Ectodermal cell (in vitro differentiated cells): ENCODE measurements around the gene EPHA4.

Experiments
- H3K27ac ChIP-seq: 2 replicates; pipeline ENCODE4 v1.7.0; 2013; ENCODE audit warnings: mild to moderate bottlenecking, low read depth, low read length; ENCODE audit not compliant: insufficient read depth, poor library complexity, severe bottlenecking
- H3K27me3 ChIP-seq: 2 replicates; pipeline ENCODE4 v1.7.0; 2013; ENCODE audit warnings: mild to moderate bottlenecking, low read length; ENCODE audit not compliant: insufficient read depth, control insufficient read depth, poor library complexity, severe bottlenecking
- H3K36me3 ChIP-seq: one replicate; pipeline ENCODE4 v1.7.0; 2013; ENCODE audit warnings: low read length; ENCODE audit not compliant: control insufficient read depth, insufficient read depth
- H3K4me1 ChIP-seq: one replicate; pipeline ENCODE4 v1.7.0; 2013; ENCODE audit warnings: low read length; ENCODE audit not compliant: control insufficient read depth, insufficient read depth
- H3K4me3 ChIP-seq: 2 replicates; pipeline ENCODE4 v1.7.0; 2013; ENCODE audit warnings: low read depth, low read length, control low read depth; ENCODE audit not compliant: insufficient read depth
- H3K9me3 ChIP-seq: 2 replicates; pipeline ENCODE4 v1.7.0; 2013; ENCODE audit warnings: mild to moderate bottlenecking, low read length, moderate library complexity; ENCODE audit not compliant: control insufficient read depth
- WGBS, 2 experiments: methylation state at CpG; one replicate each; pipeline ENCODE4 v1.1.7; 2013; ENCODE audit warnings: missing lambda C conversion rate in 2 of 2; 5-methylcytosine and 5-hydroxymethylcytosine counted together

The EPHA4 gene

GRCh38 chr2:221435171-221435570 is 136.9 kb downstream of the EPHA4 start:
- Histone ChIP-seq H3K27ac (no peak overlapping the region), H3K27me3 (no peaks in the 10 kb centered on the region), H3K4me1 (no peaks in the 10 kb centered on the region), H3K36me3 (peaks cover 57% of the 10 kb centered on the region), H3K9me3 (no peaks in the 10 kb centered on the region), H3K4me3 (no peak overlapping the region)
- WGBS, 2 experiments, result 70 to 71% methylated on average over 2 of the region's 2 CpGs

DNA sequence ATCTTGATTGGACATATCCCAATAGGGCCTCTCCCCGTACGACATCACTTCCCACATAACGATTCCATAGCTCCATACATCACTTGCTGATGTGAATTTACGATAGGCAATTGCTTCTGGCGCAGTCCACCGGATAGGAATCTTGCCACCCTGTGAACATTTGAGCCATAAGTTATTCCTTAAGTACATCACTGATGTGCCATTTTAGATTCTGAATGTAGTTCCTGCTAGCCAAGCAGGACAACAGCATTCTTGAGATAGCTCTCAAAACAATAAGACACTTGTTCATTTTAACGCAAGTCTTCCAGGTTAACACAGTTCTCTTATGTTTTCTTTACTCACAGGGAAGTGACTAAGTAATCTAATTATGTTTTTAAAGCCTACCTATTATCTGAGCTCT is 138.0 kb downstream of the EPHA4 start:
- Histone ChIP-seq H3K4me3 (no peak overlapping the region), H3K27me3 (no peaks in the 10 kb centered on the region), H3K27ac (no peak overlapping the region), H3K36me3 (peaks cover 59% of the 10 kb centered on the region), H3K4me1 (no peaks in the 10 kb centered on the region), H3K9me3 (no peaks in the 10 kb centered on the region)
- 94 to 97% methylated on average over 7 of the region's 7 CpGs for WGBS, 2 experiments

- H3K4me1 ChIP-seq, result no peaks in the 10 kb centered on the region
- 79 to 83% methylated on average over 3 of the region's 3 CpGs for WGBS, 2 experiments
- H3K27ac ChIP-seq, result no peak overlapping the region
- H3K9me3 ChIP-seq, result no peaks in the 10 kb centered on the region
- H3K27me3 ChIP-seq, result no peaks in the 10 kb centered on the region
- no peak overlapping the region for H3K4me3 ChIP-seq
- H3K36me3 ChIP-seq, result peaks cover 57% of the 10 kb centered on the region
Observed at GRCh38 chr2:221431477-221431876, 140.6 kb downstream of the EPHA4 start.

- Histone ChIP-seq H3K9me3 (no peaks in the 10 kb centered on the region), H3K4me1 (no peaks in the 10 kb centered on the region), H3K4me3 (no peak overlapping the region), H3K27ac (no peak overlapping the region), H3K27me3 (no peaks in the 10 kb centered on the region), H3K36me3 (peaks cover 58% of the 10 kb centered on the region)
- WGBS, 2 experiments, result 95 to 97% methylated on average over 7 of the region's 7 CpGs
Observed at GRCh38 chr2:221429741-221430491, 142.2 kb downstream of the EPHA4 start.

GRCh38 chr2:221428896-221429295 is 143.2 kb downstream of the EPHA4 start:
- Histone ChIP-seq H3K36me3 (peaks cover 54% of the 10 kb centered on the region), H3K4me3 (no peak overlapping the region), H3K4me1 (no peaks in the 10 kb centered on the region), H3K27ac (no peak overlapping the region), H3K9me3 (no peaks in the 10 kb centered on the region), H3K27me3 (no peaks in the 10 kb centered on the region)
- WGBS, 2 experiments, result 98 to 100% methylated on average over 1 to 2 of the region's 2 CpGs

GRCh38 chr2:221426929-221427328 is 145.2 kb downstream of the EPHA4 start:
- H3K27ac ChIP-seq, result no peak overlapping the region
- no peaks in the 10 kb centered on the region for H3K4me1 ChIP-seq
- 71 to 74% methylated on average over 6 of the region's 6 CpGs for WGBS, 2 experiments
- no peaks in the 10 kb centered on the region for H3K9me3 ChIP-seq
- peaks cover 55% of the 10 kb centered on the region for H3K36me3 ChIP-seq
- H3K4me3 ChIP-seq, result no peak overlapping the region
- H3K27me3 ChIP-seq, result no peaks in the 10 kb centered on the region

DNA sequence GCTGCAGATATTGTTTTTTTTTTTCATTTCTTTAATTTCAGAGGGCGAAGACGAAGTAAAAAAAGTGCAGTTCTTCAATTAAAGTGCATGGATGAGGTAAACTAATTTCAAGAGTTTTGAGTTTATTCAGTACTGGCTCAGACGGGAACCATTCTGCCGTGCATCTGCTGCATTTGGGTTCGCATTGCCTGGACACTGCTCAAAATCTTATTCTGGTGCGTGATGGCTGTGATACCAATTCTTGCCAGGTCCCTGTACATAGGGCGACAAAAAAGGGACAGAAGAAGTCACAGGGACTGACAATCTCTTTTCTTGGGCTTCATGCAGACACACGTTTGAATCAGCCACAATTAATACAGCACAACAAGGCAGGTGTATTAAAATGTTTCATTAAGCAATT is 146.2 kb downstream of the EPHA4 start:
- 97 to 98% methylated on average over 8 of the region's 8 CpGs for WGBS, 2 experiments
- H3K4me1 ChIP-seq, result no peaks in the 10 kb centered on the region
- H3K4me3 ChIP-seq, result no peak overlapping the region
- H3K27ac ChIP-seq, result no peak overlapping the region
- H3K9me3 ChIP-seq, result no peaks in the 10 kb centered on the region
- H3K27me3 ChIP-seq, result no peaks in the 10 kb centered on the region
- H3K36me3 ChIP-seq, result peaks cover 49% of the 10 kb centered on the region

DNA sequence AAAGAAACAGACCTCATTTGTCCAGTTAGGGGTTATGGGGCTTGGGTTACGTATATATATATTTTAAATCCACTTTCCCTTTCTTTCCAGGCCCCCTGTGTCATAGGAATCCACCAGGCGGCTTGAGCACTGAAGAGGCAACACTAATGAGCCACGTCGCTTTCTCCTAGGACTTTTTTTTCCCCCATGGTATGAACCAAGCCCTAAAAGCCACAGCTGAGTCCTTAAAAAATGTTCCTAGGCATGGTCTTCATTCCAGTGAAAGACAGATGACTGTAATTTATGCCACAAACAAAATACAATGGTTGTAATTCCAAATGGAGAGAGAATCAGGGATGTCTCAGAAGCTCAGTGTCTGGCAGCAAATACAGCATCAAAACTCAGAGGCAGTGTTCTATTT is 146.8 kb downstream of the EPHA4 start:
- Histone ChIP-seq H3K36me3 (peaks cover 46% of the 10 kb centered on the region), H3K4me3 (no peak overlapping the region), H3K27me3 (no peaks in the 10 kb centered on the region), H3K9me3 (no peaks in the 10 kb centered on the region), H3K4me1 (no peaks in the 10 kb centered on the region), H3K27ac (no peak overlapping the region)
- 92 to 94% methylated on average over 4 of the region's 4 CpGs for WGBS, 2 experiments

DNA sequence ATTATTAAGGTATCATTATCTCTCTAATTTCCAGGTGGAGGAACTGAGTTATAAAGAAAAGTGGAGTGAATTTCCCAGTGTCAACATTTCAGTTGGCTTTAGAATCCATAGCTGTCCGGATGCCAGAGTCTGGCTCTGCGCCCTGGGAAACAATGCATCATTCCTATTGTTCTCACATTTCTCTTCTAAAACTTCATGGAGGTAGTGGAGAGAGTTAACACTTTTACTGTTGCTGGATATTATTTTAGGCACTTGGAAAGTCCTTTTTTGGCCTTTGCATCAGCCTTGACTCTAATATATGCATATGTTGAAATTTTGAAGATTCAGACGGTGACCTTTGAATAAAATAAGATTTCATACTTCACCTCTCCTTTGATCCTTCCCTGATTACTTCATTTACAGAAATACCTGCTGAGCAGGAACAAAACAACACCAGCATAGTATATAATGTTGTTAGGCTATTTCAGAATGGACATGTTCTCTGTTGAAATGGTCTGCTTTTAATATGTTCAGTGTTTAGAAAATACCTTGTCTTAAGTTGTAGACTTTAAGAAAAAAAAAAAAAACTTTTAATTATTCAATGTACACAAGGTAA is 148.8 kb downstream of the EPHA4 start:
- Histone ChIP-seq H3K4me1 (no peaks in the 10 kb centered on the region), H3K27me3 (no peaks in the 10 kb centered on the region), H3K4me3 (no peak overlapping the region), H3K36me3 (peaks cover 53% of the 10 kb centered on the region), H3K27ac (no peak overlapping the region), H3K9me3 (no peaks in the 10 kb centered on the region)
- WGBS, 2 experiments, result 94 to 100% methylated on average over 2 to 3 of the region's 3 CpGs

- H3K27ac ChIP-seq, result no peak overlapping the region
- no peaks in the 10 kb centered on the region for H3K9me3 ChIP-seq
- WGBS, 2 experiments, result 96 to 100% methylated on average over 2 of the region's 4 CpGs
- no peaks in the 10 kb centered on the region for H3K4me1 ChIP-seq
- no peak overlapping the region for H3K4me3 ChIP-seq
- no peaks in the 10 kb centered on the region for H3K27me3 ChIP-seq
- peaks cover 53% of the 10 kb centered on the region for H3K36me3 ChIP-seq
Observed at GRCh38 chr2:221422516-221423209, 149.4 kb downstream of the EPHA4 start.
